HEK293 (cell line): ENCODE results near the gene ROBO1.

Source experiments
- CTCF ChIA-PET: fragments of 350-600 bp; formaldehyde crosslinking; extraction: SDS; loops from one replicate; lab custom pipeline; 2021; ENCODE audit warnings: antibody characterized with exemption; lab: Yijun Ruan, JAX
- POLR2A ChIA-PET: fragments of 300-600 bp; formaldehyde crosslinking; extraction: SDS; loops from one replicate; lab custom pipeline; 2020; ENCODE audit warnings: antibody characterized with exemption, inconsistent platforms; lab: Yijun Ruan, JAX
- H3K27ac ChIP-seq: fragments of 200-500 bp; sonication (Bioruptor generic); 2 replicates; pipeline ENCODE4 v1.5.1; 2014; ENCODE audit warnings: low read depth, low read length, control low read depth, inconsistent platforms; ENCODE audit errors: extremely low read depth
- H3K36me3 ChIP-seq, 2 experiments: fragments of 200-500 bp in 1 of 2; sonication (Bioruptor generic) in 1 of 2; 1 replicate in 1 of 2; 2 replicates in 1 of 2; pipeline ENCODE4 v1.5.1; 2014 to 2017; ENCODE audit warnings: inconsistent platforms in 2 of 2, low read length in 2 of 2; ENCODE audit not compliant: control insufficient read depth in 2 of 2, insufficient read depth in 1 of 2
- H3K4me1 ChIP-seq: fragments of 200-500 bp; sonication (Bioruptor generic); 2 replicates; pipeline ENCODE4 v1.5.1; 2014; ENCODE audit warnings: mild to moderate bottlenecking, low read length, inconsistent platforms; ENCODE audit not compliant: control insufficient read depth, insufficient read depth
- H3K4me3 ChIP-seq: 2 replicates; pipeline ENCODE4 v1.5.1; 2011; ENCODE audit warnings: low read depth, mild to moderate bottlenecking, control low read depth, low read length, moderate library complexity
- H3K9me3 ChIP-seq: fragments of 200-500 bp; sonication (Bioruptor generic); 2 replicates; pipeline ENCODE4 v1.5.1; 2014; ENCODE audit warnings: low read depth, low read length, inconsistent platforms; ENCODE audit not compliant: control insufficient read depth, insufficient read depth
- BCL11A ChIP-seq: fragments of 450-650 bp; formaldehyde crosslinking; IDR thresholded peaks from 2 replicates; pipeline ENCODE4 v1.5.1; 2016; ENCODE audit warnings: low read depth, missing biosample characterization, missing genetic modification characterization
- HOXC10 ChIP-seq: sonication (generic); formaldehyde crosslinking; IDR thresholded peaks from 2 replicates; pipeline ENCODE4 v1.8.1; 2023; ENCODE audit warnings: mild to moderate bottlenecking, missing genetic modification reagents
- IKZF3 ChIP-seq: fragments of 450-650 bp; IDR thresholded peaks from 2 replicates; pipeline ENCODE4 v1.5.0; 2018; ENCODE audit warnings: missing biosample characterization, mild to moderate bottlenecking, missing genetic modification characterization, moderate library complexity
- MYNN ChIP-seq: fragments of 450-650 bp; formaldehyde crosslinking; IDR thresholded peaks from 2 replicates; pipeline ENCODE4 v1.5.1; 2016; ENCODE audit warnings: missing biosample characterization, missing genetic modification characterization, borderline replicate concordance
- YY1 ChIP-seq: fragments of 450-650 bp; formaldehyde crosslinking; IDR thresholded peaks from 2 replicates; pipeline ENCODE4 v1.5.1; 2018; ENCODE audit warnings: missing biosample characterization, missing genetic modification characterization
- ZNF112 ChIP-seq: fragments of 450-650 bp; formaldehyde crosslinking; IDR thresholded peaks from 2 replicates; pipeline ENCODE4 v1.5.0; 2017; ENCODE audit warnings: missing biosample characterization, missing genetic modification characterization
- ZNF211 ChIP-seq: fragments of 450-650 bp; formaldehyde crosslinking; IDR thresholded peaks from 2 replicates; pipeline ENCODE4 v1.5.1; 2016; ENCODE audit warnings: low read depth, missing biosample characterization, missing genetic modification characterization
- ZNF223 ChIP-seq: fragments of 450-650 bp; formaldehyde crosslinking; IDR thresholded peaks from 2 replicates; pipeline ENCODE4 v1.5.1; 2016; ENCODE audit warnings: missing biosample characterization, missing genetic modification characterization
- ZNF280D ChIP-seq: fragments of 450-650 bp; formaldehyde crosslinking; IDR thresholded peaks from 2 replicates; pipeline ENCODE4 v1.5.1; 2016; ENCODE audit warnings: missing biosample characterization, missing genetic modification characterization
- ZNF398 ChIP-seq: fragments of 450-650 bp; formaldehyde crosslinking; IDR thresholded peaks from 2 replicates; pipeline ENCODE4 v1.5.1; 2017; ENCODE audit warnings: missing biosample characterization, missing genetic modification characterization
- ZNF426 ChIP-seq: fragments of 450-650 bp; formaldehyde crosslinking; IDR thresholded peaks from 2 replicates; pipeline ENCODE4 v1.5.1; 2017; ENCODE audit warnings: missing biosample characterization, missing genetic modification characterization, mild to moderate bottlenecking, inconsistent platforms, moderate library complexity
- ZNF518A ChIP-seq: fragments of 450-650 bp; formaldehyde crosslinking; conservative IDR thresholded peaks from 2 replicates; pipeline ENCODE4 v1.5.1; 2016; ENCODE audit warnings: low read depth, missing biosample characterization, missing genetic modification characterization
- ZNF521 ChIP-seq: fragments of 450-650 bp; formaldehyde crosslinking; IDR thresholded peaks from 2 replicates; pipeline ENCODE4 v1.5.1; 2017; ENCODE audit warnings: missing biosample characterization, mild to moderate bottlenecking, missing genetic modification characterization
- ZNF529 ChIP-seq: fragments of 450-650 bp; formaldehyde crosslinking; IDR thresholded peaks from 2 replicates; pipeline ENCODE4 v1.5.1; 2017; ENCODE audit warnings: missing genetic modification characterization, missing biosample characterization; ENCODE audit not compliant: insufficient replicate concordance
- ZNF76 ChIP-seq: fragments of 450-650 bp; formaldehyde crosslinking; IDR thresholded peaks from 2 replicates; pipeline ENCODE4; 2016; ENCODE audit warnings: low read depth, missing biosample characterization, missing genetic modification characterization, borderline replicate concordance
- ZNF768 ChIP-seq: fragments of 450-650 bp; formaldehyde crosslinking; IDR thresholded peaks from 2 replicates; pipeline ENCODE4 v1.5.1; 2018; ENCODE audit warnings: missing biosample characterization, mild to moderate bottlenecking, missing genetic modification characterization
- ZNF777 ChIP-seq: fragments of 450-650 bp; formaldehyde crosslinking; IDR thresholded peaks from 2 replicates; pipeline ENCODE4 v1.5.1; 2017; ENCODE audit warnings: missing biosample characterization, missing genetic modification characterization, borderline replicate concordance

Gene ROBO1

GRCh38 chr3:79159736-79160135 lies 608.1 kb downstream of the ROBO1 start (continued):
- no peak for TF ChIP-seq ZNF518A
- no peak for TF ChIP-seq ZNF529
- no peak for TF ChIP-seq ZNF521
- no peak for TF ChIP-seq ZNF211 (tag by site-specific recombination)
- no peak for TF ChIP-seq ZNF426
- no peak for TF ChIP-seq ZNF777
- TF ChIP-seq ZNF76 (tag by site-specific recombination) = no peak
- no peak for TF ChIP-seq ZNF398 (tag by site-specific recombination)
- TF ChIP-seq IKZF3 (tag by site-specific recombination) = no peak
- TF ChIP-seq ZNF112 = no peak
- TF ChIP-seq BCL11A (tag by site-specific recombination) = no peak
- TF ChIP-seq ZNF280D (tag by site-specific recombination) = no peak

- Histone ChIP-seq H3K4me3 (no peak overlapping the region), H3K36me3 (no peaks in the 10 kb centered on the region)
- POLR2A ChIA-PET = no interaction called here
- CTCF ChIA-PET = no interaction called here
- TF ChIP-seq ZNF768 (tag by site-specific recombination) (no peak), ZNF223 (tag by site-specific recombination) (no peak), YY1 (no peak), MYNN (tag by site-specific recombination) (no peak), HOXC10 (CRISPR knock-in tag) (no peak)
- TF ChIP-seq, all 188 proteins: peak for 0
- no peaks in the 10 kb centered on the region for H3K4me1 ChIP-seq
- H3K9me3 ChIP-seq = no peaks in the 10 kb centered on the region
- no peak overlapping the region for H3K27ac ChIP-seq
Observed at GRCh38 chr3:79157191-79157590, 610.6 kb downstream of the ROBO1 start.
